SH-SY5Y (cell line): ENCODE results near the gene PBOV1.

Experiments
- GATA2 ChIP-seq: IDR thresholded peaks from 2 replicates; pipeline ENCODE4 v1.6.1; 2011; ENCODE audit warnings: mild to moderate bottlenecking, low read depth, low read length
- GATA3 ChIP-seq: IDR thresholded peaks from 2 replicates; pipeline ENCODE4 v1.6.1; 2011; ENCODE audit warnings: low read depth, mild to moderate bottlenecking, low read length, moderate library complexity

The PBOV1 gene

DNA sequence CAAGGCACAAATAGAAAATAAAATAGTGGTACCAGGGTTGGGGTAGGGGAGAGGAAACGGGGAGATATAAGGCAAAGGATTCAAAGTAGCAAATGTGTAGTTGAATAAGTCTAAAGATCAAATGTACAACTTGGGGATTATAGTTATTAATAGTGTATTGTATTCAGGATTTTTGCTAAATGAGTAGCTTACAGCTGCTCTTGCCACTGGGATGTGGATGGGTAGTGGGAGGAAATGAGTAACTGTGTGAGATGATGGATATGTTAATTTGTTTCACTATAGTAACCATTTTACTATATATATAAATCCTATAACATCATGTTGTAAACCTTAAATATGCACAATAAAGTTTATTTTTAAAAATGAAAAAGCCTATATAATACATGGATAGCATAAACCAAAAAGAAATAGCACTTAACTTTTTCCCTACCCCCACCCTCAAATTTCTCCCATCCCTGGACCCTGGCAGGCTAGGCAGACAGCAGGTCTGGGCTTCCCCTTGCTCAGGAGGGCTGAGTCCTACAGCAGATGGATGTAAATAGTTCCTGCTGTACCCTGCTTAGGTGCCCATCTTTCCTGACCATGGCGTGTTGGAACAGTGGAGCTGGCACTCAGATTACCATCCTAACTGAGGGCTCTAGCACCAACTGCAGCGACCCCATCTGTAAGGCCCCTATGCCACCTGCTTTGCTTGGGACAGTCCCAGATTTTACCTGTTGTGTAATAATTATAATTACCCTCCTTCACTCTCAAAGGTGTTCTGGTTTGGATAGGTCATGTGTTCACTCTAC, 28.6 kb upstream of the PBOV1 start:
- no peak for TF ChIP-seq GATA2
- no peak for TF ChIP-seq GATA3

DNA sequence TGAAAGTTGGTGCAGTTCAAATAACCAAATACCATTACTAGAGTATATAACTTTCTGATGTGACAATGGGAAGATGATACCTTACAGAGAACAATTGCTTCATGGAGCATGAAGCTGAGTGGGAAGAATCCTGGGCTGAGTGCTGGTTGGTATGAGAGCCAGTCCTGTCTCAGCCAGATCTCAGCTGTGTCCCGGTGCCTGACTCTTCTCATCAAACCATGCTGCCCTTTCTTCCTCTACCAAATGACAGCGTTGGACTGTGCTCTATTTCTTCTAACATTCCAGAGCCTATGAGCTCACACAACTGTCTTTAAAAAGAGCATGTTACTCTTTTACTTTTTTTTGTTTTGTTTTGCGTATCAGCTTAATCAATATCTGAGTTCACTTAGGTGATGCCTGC, 27.5 kb upstream of the PBOV1 start:
- TF ChIP-seq GATA2 (no peak), GATA3 (no peak)

DNA sequence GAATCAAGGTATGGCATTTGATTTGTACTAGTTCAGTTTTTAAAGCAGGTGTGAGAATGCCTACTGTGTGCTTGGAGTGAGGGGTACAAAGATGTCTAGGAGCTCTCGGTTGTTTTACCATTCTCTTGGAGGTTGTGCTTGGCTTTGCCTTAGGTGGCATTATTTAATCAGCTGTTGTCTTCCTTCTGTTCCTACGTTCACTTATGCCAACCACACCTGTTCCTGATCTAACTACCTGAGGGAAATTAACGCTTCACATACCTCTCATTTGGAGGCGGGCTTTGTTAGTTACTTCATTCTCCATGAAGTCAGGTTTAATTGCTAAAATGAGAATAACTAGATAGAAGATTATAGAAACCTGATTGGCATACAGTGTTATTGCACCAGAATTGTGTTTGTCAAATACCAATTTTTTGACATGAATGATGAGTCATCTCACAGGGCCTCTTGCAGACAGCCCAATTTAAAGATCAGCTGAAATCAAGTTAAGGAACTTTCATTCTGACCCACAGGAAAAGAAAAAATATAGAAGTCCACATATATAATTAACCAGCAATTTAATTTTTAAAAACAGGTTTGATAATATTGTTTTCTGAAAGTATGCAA, 24.8 kb upstream of the PBOV1 start:
- TF ChIP-seq GATA2 (no peak), GATA3 (no peak)

DNA sequence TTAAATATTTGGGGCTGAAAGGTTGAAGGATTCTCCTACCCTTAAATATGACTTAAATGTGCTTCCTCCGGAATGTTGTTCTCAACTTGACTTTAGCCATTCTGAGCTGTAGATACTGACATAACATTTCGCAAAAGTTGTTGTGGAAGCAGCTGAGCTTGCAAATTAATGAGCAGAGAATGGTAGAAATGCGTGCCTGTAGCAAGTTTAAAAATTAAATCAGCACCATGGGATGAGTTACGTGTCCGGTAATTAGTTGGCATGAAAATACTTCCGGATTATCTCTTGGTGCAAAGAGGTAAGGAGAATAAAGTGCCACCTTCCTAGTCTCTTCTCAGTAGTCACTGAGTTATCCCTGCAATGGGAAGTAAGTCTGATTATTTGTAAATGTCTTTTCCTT, 23.6 kb upstream of the PBOV1 start:
- TF ChIP-seq GATA3: no peak
- TF ChIP-seq GATA2: no peak

DNA sequence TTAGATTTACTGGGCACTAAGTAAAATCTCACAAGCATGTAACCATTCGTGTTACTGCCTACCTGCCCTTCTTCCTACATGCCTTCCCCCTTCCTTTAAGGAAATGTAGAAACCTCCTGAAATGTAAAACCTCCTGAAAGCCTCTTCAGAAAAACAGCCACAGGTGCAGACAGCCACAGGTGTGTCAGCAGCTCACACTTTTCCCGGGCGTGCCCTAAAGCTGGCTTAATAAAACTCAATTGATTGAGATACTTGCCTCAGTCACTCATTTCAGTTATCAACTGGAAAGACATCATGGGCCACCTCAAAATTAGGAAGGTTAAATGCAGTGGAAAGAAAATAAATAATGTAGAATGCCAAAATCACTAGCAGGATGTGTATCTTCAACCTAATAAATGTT, 23.1 kb upstream of the PBOV1 start:
- TF ChIP-seq GATA3 (no peak), GATA2 (no peak)

DNA sequence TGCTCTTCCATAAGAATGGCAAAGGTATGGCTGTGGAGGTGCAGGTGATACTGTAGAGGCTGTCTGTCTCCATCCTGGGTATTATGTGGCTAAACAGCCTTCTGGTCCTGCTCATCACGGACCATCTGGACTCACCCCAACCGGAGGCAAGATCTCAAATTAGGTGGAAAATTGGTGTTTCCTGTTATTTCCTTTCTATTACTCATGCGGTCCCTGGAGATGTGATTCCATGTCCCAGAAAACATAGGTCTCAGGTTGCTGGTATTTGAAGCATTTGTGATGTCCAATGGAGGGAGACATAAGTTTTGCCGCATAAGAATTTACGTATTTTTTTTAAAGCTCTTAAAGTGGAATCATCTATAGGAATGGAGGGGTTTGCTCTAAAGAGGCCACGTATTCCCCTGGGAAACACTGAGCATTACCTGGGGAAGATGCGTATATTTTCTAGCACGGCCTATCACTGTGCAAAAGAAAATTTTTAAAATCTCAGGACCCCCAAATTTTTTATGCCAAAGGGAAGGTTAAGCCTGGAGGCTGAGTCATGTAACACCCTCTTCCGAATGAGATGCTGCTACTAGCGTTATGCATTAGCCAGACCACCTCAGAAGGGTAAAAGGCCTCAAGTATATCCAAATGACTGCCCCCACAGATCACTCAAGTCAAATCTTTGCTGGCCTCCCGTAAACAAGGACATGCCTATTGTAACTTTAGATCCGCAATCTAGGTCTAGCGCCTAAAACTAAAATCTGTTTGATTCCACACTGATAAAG, 22.4 kb upstream of the PBOV1 start:
- no peak for TF ChIP-seq GATA3
- no peak for TF ChIP-seq GATA2

DNA sequence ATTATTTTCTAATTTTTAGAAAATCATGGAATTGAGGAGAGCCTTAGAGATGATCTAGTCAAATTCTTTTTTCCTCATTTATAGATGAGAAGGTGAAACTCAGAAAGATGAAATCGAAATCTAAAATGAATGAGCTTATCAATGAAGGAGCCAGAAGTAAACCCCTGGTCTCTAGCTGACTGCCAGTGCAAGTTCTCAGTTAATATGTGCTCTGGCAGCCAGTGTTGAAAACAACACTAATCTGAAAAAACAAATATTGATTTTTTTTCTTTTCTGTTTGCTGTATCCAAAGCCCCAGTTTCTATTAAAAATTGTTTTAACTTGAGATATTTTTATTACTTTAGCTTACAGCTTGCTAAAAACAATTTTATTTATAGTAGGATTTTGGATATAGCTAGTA, 21.5 kb upstream of the PBOV1 start:
- TF ChIP-seq GATA3 (no peak), GATA2 (no peak)

DNA sequence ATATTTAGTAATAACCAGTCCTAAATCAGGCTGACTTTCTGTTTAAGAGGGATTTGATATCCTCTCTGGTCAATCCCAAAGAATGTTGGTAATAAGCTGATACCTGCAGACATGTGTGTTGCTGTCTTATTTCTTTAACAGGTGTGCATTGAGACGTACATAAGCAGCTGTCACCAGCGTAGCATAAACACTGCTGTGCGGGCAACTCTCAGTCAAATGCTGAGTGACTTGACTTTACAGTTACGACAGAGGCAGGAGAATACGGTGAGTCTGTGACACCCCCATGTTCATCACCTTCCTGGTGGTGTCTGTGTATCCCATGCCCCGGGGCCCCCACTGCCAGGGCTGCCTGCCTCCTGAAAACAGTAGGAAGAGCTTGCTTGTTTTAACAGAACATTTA, 20.1 kb upstream of the PBOV1 start:
- TF ChIP-seq GATA2: no peak
- no peak for TF ChIP-seq GATA3

DNA sequence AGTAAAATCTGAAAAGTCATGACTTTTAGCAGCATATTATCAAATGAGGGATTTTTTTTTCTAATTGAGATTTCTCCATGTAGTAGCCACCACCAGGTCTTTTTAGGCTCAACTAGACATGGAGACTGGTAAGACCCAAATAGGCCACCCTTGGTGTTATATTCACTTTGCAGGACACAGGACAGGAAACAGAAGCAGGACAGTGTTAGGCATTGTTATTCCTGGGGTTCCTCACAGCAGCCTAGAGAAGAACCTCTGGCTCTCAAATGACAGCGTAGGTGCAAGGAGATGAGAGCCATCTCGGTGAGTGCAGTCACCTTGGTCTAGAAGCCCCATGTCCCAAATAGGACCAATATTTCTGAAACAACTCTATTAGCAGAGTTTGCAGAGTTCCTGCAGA, 19.2 kb upstream of the PBOV1 start:
- TF ChIP-seq GATA2 (no peak), GATA3 (no peak)

DNA sequence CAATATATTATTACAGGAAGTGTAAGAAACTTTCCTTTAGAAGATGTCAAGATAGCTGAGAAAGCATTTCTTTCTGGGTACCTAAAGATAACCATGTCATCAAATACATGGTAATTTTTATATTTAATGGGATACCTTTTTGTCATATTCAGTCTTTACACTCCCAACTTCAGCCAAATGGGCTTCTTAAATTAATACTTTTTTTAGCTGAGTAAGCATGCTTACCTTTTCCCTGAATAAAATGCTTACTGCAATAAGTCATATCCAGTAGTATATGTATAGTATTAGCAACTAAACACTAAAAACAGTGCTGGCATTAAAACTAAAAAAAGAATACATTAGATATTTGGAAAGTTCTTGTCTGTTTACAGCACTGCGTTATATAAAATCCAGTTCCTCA, 17.4 kb upstream of the PBOV1 start:
- TF ChIP-seq GATA3 (no peak), GATA2 (no peak)

DNA sequence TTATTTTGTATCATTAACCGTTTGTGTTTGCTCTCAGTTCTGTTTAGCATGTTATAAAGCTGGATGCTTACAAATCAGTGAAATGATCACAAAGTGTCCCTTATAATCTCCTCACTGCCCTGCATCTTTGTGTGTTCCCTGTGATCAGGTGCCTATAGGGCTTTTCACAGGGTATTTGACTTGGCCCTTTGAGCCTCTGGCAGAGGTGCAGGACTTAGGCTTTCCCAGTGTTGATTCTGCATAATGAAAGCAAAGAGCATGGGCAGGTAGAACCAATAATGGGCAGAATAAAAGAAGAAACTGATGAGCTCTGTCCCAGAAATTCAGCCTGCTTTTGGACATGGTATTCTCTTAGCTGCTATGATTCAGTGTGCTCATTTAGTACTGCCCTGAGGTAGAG, 16.9 kb upstream of the PBOV1 start:
- TF ChIP-seq GATA3 (no peak), GATA2 (no peak)

DNA sequence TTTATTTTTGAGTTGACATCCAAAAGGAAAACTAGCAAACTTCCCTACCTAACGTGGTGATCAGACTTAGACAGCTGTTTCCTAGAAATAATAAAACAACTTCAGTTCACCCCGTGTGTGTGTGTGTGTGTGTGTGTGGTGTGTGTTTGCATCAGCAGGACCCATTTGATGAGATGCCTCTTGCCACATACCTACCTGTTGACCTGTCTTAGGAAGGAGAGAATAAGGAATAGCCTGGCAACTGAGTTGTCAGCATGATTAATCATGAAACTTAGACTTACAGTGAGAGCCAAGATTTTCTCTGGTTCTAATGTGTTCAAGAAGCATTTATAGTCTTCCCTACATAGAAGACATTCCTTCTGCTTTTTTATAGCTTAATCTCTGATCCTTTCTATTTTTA, 16.1 kb upstream of the PBOV1 start:
- no peak for TF ChIP-seq GATA2
- no peak for TF ChIP-seq GATA3

DNA sequence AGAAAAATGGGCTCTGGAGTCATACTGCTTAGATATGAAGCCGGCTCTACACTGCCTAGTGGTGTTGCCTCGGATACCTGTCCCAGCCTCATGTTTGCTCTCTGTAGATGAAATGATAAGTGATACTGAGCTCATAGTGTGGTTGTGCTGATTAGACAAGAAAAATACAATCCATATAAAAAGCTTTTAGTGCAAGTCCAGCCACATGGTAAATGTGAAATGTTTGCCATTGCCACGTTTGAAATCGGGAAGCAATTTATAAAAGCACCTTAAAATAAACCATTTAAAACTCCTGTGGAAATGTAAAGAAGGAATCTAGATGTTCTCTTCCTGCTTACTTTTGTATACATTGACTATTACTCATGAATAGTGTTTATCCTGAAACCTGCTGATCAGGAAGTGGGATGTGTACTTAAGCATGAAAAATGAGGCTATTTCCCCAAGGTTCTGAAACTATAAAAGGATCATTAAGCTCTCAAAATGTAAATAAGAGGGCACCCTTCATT, 13.1 kb upstream of the PBOV1 start:
- no peak for TF ChIP-seq GATA2
- TF ChIP-seq GATA3: no peak

DNA sequence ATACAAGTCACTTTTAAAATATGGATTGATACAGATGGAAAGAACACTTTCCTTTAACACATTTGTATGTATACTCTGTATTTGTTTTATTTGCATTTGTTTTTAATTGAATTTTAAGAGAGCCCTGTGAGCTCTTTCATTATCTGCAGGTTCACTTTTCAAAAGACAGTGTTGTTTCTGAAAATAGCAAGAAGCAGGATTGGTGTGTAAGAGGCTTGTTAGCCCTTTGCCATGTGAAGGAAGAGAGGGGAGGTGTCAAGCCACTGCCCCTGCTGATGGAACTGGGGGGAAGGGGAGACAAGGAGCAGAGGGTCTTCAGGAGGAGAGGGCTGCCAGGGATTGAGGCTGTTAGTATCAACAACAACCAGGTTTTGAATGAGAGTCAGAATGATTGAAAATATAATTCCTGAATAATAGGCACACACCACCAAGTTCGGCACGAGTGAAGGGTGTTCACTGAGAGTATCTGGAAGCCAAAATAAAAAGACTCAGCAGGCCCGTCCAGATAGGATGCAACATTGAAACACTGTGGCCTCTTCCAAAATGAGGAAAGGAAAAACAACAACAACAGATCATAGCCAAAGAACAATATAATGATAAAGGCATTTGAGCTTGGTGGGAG, 12.6 kb upstream of the PBOV1 start:
- TF ChIP-seq GATA2 (no peak), GATA3 (no peak)
